ENCODE data around the gene MGAT4C.

DNA sequence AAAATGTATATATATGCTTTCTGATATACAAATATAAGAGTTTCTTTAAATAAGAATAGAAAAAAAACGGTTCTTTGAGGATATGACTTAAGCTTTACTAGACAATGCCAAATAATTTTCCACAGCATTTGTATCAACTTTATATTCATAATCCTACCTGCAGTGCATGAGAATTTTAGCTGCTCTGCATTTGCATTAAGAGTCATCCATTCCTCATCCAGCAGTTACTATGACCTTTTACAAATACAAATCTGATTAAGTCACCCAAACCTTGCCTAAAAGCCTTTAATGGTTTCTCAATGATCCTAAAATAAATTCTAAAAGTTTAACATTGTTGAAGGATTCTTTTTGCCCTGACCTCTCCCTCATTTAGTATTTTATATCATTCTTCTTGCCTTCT, 116.5 kb downstream of the MGAT4C start:
- TF ChIP-seq, protein P1, sequence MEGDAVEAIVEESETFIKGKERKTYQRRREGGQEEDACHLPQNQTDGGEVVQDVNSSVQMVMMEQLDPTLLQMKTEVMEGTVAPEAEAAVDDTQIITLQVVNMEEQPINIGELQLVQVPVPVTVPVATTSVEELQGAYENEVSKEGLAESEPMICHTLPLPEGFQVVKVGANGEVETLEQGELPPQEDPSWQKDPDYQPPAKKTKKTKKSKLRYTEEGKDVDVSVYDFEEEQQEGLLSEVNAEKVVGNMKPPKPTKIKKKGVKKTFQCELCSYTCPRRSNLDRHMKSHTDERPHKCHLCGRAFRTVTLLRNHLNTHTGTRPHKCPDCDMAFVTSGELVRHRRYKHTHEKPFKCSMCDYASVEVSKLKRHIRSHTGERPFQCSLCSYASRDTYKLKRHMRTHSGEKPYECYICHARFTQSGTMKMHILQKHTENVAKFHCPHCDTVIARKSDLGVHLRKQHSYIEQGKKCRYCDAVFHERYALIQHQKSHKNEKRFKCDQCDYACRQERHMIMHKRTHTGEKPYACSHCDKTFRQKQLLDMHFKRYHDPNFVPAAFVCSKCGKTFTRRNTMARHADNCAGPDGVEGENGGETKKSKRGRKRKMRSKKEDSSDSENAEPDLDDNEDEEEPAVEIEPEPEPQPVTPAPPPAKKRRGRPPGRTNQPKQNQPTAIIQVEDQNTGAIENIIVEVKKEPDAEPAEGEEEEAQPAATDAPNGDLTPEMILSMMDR (IDR thresholded peaks at IDR 0.05; ENCODE audit: low read depth, low read length): no peak
- TF ChIP-seq POLR2A (IDR thresholded peaks at IDR 0.05; ENCODE audit: extremely low read depth, insufficient read length): no peak
